Hippocampal formation (tissue), 2 donors: Measurements from ENCODE around the gene PFKFB2.

Experiments
- DNase-seq, 2 donors: peaks; one replicate each; lab custom pipeline; 2025; lab: John Stamatoyannopoulos, UW

The PFKFB2 gene

DNA sequence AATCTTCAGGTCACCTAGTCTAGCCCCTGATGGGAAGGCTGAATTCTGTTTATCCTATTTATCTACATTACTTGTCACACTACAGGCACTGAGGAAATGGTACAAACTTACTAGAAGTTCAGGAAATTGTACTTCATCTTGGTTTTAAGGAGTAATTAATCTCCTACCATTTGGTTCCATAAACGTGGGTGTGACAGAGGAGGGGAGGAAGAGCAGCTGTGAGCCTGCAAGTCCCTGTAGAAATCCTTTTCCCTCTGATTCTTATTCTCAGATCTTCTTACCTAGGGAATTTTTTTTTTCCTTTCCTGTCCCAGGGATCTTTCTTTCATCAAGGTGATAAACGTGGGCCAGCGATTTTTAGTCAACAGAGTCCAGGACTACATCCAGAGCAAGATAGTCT lies 14.1 kb downstream of the PFKFB2 start:
- no peak for DNase-seq

DNA sequence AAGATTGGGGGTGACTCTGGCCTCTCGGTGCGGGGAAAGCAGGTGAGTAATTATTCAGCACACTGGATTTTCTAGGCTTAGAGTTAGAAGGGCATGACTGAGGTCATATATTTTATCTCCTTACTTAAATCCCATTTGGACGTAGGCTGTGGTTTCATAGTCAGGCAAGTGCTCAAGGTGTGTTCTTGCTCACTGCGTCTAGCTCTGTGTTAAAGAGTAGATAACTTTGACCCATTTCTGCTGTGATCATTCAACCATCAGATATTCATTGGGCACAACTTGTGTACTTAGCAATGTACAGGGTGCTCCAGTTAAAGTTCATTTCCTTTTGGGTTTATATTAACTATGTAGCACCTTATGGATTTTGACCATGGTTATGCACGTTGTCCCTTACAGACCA lies 14.6 kb downstream of the PFKFB2 start:
- no peak for DNase-seq

DNA sequence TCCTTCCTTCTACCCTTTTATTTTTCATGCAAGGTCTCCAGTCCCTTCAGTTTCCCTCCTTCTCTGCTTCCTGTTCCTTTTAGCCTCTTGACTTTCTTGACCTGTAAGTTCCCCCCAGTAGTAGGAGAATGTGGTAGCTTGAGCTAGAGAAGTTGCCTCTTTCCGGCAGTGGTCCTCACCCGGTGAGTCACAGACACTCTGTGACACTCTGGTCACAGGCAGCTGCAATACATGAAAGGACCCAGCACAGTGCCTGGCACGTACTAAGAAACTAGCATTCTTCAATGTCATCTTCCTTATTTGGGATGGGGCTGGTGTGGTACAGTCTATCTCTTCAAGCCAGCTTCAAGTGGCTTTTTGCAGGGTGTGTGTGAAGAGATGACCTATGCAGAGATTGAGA lies 16.0 kb downstream of the PFKFB2 start:
- DNase-seq = no peak

DNA sequence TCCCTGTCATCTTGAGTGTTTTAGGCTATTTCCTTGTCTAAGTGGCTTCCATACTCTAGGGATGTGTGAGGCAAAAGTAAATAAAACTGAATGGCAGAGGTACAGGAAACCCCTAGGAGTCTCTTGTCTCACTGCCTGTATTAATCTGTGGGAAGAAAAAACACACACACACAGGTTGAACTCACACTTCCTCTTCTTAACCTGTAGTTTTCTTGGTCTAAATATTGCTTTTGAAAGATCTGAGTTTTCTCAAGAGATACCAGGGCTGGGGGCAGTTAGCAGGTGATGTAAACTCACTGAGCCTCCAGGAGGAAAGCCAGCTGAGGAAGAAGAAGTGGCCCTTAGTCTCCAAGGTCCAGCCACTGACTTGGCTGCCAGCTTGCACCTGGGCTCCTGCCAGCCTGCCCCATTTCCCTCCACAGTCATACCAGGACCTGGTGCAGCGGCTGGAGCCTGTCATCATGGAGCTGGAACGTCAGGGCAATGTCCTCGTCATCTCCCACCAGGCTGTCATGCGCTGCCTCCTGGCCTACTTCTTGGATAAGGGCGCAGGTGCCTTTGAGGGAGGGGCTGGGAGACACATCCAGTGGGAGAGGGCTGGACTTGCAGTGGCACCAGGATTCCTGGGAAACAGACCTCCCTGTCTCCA lies 16.9 kb downstream of the PFKFB2 start:
- DNase-seq = no peak

DNA sequence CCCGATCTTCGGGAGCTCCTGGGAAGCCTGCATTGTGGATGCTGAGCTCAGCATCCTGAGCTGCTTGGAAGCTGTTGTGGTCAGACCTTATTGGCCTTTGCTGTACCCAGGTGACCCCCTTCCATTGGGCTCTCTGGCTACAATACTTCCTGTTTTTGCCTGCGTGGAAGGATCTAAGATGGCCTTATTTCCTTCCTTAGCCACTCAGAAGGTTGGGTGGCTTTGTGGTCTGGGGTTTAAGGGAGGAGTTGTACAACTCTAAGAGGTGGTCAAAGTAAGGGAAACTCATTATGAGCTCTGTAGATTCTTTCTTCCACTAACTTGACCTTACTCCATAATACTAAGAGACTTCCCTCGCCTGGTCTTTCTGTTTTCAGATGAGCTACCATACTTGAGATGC lies 17.7 kb downstream of the PFKFB2 start:
- no peak for DNase-seq

DNA sequence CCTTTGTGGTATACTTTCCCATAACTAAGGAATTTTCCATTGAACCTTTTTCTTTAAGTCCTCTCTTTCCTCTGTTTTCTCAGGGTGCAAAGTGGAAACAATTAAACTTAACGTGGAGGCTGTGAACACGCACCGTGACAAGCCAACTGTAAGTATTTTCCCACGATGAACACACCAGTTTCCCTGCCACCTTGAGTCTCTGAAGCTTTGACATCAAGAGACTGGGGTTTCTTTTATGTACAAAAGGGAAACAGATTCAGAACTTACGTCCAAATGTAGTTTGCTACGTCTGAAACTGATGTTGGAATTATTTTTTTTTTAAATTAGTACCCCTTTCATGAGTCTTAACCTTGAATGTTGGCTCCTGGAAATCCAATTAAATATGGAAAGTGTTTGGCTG lies 18.4 kb downstream of the PFKFB2 start:
- DNase-seq = no peak

DNA sequence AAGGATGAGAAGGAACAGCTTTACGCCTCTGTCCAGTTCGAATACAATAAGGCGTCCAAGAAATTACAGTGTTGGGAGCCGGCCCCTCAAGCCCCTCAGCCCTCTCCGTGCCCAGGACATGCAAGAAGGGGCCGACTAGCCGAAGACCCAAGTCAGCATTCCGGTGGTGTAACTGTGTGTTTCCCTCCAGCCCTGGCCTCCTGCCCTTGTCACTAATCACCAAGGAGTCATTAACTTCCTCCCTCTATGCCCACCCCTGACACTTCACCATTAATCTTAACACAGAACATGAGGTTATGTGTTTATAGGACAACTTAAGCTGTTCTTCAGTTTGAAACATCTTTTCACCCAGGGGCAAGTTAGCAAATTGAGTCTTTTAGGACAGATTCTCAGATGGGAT lies 19.2 kb downstream of the PFKFB2 start:
- no peak for DNase-seq

DNA sequence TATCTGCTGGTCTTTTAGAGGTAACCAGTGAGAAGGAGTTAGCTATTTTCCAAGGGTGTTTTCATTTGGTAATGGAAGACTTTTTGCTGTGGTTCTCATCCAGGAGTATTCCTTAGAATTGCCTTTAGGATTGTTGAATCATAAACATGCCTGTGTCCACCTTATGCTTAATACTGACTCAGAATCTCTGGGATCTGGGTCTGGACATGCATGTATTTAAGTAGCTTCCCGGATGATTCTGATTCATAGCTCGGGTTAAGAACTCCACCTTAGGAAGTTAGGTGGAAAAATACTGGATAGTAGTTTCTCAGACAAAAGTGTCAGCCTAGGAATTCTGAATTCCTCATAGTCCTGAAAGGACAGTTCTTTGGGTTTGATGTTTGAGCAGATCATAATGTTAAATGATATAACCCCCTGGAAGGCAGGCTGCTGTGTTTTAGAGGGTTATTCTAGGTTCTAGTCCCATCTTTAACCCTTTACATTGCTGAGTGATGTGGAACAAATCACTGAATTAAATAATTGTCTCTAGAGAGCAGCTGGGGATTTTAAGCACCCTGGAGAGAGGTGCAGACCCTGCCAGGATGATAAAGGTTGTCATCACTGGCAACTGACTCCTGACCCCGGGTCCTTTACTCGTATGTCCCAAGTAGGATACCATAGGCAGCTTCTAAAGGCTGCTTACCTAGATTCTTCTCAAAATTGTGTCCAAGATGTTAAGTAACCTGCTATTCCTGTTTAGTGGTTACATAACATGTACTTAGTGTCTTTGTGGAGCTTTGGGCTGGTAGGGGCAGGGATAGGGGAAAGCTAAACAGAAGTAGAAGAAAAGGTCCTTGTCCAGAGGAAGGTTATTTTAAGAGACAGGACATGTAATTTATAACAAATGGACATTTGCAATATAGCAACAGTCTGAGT lies 21.1 kb downstream of the PFKFB2 start:
- DNase-seq = no peak

DNA sequence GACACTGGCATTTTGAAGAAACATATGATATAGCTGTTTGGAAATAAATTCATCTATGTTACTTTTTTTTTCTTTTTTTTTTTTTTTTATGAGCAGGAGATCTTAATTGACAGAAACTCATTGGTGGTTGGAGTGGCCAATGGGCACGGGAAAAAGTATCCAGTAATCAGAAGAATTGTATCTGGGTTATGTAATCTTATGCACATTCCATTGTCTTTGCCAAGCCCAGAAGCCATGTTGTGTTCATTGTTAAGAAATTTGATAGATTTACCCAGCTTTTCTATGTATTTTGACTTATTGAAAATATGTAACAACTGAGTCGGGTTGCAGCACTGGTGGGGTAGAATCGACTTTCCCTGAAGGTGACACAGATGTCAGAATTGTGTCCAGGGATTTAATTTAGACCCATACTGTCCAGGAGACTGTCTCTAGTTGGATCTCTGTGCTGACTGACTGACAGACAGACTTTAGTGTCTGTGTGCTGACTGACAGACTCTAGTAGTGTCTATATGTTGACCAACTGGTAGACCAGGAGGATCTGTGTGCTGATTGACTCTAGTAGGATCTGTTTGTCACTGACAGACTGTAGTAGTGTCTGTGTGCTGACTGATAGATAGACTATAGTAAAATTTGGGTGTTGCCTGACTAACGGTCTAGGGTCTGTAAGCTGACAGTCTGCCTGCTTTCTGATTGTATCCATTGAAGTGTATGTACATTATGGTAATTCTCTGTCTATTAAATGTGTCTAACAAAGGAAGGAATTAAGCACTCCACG lies 23.3 kb downstream of the PFKFB2 start:
- DNase-seq = no peak

DNA sequence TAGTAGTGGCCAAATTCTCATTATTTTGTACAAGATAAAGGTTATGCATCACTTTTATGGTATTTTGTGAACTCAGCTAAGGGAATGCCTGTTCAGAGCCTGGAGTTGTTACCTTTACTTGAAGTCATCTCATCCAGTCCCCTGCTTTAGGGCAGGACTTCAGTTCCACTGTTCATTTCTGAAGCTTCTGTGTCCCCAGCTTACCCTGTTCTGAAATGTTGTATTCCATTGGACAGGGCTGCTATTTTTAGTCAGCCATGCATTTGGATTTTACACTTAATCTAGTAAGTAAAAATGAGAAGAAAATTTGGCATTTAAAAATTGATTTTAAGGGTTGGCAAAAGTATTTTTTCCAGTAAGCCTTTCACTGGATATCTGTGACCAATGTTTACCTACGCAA lies 23.9 kb downstream of the PFKFB2 start:
- DNase-seq = no peak

DNA sequence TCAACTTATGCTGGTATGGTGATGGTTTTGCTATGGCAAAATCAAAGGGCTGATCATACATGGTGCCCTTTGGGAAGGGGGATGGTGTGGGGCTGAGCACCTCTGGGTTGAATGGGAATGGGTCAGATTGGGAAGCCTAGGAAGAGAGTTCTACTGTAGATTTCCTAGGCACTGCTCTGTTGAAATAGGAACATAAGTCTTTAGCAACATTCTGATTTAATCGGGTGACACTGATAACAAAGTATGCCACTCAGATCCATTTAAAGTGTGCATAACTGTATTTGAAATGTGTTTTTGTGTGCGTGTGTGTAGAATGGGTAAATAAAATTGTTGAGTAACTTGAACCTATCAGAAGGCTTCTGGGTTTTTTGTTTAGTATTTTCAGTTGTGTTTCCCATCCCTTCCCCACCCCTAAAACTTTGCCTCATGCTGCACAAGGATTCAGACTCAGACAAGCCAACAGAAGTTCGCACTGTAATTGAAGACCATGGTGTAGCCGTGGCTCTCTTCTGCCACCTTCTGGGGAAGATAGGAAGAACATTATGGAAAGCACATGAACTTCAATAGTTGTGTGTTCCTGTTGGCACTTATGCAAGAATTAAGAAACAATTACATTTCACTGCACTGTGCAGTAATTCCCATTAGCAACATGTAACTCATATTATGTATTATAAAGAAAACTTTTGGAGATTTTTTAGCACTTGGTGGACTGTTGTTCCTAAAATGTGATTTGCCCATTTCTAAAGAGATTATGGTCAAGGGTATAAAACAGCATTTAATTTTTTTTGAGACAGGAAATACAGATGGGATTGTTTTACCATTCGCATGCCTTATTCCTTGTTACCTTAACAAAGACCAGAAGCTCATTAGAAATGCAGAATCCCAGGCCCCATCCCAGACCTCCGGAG lies 24.6 kb downstream of the PFKFB2 start:
- peak; percentile 55 to 69 for DNase-seq

DNA sequence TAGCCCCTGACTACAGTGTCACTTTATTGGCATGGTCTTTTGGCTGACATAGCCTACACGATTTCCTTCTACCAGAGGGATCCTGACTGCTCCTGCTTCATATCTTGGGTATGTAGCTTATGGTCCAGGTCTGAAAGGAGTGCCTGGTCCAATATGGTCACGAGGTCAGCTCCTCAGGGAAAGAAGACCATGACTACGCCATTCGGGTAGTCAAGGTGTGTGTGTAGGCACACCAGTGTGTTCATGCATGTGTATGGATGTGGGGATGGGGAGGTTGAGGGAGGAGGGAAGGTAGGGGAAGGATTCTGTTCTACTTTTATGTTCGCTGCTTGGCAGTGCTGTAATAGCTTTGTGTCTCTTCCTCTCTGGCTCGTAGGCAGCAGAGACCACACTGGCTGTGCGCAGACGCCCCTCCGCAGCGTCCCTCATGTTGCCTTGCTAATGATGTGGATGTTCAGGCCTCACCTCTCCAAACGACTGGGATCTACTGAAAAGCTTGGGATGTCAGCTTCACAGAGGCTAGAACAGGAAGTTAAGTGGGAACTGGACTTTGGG lies 25.6 kb downstream of the PFKFB2 start:
- DNase-seq = no peak

DNA sequence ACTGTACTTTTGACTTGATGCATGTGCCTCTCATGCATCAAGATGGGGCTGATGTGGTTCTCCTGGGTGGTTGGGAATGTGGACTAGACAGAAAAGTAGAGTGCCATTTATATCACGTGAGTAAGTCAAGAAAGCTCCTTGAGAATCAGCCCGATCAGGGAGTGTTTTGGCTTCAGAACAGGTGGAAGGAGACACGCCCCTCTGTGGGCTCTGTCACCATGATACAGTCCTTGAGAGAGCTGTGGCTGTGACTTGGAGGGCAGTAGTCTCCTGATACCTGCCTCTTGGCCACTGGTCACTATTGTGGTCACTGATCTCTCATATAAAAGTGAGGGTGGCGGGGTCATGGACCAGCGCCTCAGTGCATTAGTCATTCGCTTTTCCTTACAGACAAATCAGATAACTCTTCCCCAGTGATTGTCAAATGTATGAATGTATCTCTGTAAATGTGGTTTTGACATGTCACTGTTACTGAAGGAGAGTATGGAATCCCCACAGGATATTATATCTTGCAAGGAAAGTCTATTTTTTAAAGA lies 26.7 kb downstream of the PFKFB2 start:
- no peak for DNase-seq

DNA sequence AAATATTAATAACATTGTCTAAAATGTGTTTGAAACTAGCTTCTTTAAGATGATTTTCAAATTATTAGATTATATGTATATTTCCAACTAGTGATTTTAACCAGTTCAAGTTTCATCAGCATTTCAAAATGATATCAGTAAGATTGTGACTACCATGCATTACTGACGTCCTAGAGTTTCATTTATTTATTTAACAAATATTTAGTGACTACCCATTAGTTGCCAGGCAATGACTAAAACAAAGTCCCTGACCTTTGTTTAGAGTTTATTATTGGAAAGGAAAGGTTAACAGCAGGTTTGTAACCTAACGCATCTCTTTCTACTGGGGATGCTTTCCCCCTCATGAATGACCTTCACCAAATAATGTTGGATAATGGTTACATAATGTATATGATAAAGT lies 28.0 kb downstream of the PFKFB2 start:
- no peak for DNase-seq

DNA sequence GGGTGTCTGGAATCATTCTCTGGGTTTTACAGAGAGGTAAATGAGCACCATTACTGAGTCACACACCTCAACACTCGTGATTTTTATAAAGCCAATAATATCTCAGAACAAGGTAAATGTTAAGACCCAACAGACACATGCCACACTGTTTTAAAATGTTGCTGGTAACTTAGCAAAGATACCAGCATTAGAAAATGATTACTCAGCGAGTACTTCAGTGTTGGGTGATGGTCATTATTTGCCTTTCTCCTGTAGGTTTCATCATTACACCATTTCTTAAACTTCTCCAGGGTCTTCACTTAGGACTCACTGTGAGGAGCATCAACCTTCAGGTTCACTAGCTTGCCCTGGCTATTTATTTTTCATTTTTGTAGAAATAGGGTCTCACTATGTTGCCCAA lies 28.7 kb downstream of the PFKFB2 start:
- no peak for DNase-seq

DNA sequence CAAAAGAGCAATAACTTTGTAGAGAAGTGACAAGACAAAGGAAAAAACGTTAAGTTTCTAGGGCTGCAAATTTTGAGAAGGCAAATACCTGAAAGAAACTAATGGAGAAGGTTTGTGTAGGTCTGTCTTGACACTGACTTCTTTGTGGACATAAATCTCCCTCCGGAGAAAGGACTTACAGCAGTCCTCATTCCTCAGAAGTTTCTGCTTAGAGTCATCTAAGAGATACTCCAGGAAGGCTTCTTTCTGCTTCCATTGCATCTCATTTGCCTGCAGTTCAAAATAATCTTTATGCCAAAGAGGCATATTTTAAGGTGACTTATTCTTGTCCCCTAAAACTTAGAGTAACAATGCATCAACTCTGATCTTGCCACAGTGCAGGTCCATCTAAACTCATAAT lies 31.2 kb downstream of the PFKFB2 start:
- DNase-seq = no peak

DNA sequence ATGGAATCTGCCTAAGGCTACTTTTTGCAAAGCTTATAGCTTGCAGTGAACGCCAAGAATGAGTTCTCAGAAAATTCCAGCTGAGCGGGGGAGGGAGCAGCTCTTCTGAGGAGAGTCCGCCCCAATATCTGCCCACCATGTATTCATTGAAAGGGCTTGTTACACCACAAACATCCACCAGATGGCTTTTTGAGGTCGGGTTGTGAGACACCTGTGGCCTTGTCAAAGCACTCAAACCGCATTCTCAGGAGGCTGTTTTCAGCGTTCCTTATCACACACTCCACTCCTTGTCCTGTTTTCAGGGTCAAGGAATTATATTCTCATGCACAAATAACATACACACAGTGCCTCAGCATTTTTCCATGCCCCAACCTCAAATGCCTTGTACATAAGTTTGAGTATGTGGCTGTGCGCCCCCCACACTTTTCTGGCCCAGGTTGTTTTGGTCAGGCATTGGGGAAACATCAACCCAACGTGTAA lies 31.7 kb downstream of the PFKFB2 start:
- no peak for DNase-seq

DNA sequence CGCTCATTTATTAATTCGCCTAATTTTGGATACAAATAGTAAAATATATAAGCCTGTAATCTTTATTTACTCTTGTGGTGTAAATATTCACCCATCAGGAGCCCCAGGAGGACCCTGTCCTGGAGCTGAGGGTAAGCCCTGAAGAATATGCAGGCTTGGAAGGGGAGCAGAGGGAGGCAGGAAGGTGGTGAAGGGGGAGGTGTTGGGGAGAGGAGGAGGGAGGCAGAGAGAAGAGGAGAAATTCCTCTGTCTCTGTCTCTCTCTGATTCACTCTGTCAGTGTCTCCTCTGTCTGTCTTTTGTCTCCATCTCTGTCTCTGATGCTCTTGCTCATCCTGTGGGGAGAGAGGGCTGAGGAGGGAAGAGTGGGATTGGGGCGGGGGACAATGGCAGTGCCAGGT lies 32.8 kb downstream of the PFKFB2 start:
- DNase-seq = no peak

DNA sequence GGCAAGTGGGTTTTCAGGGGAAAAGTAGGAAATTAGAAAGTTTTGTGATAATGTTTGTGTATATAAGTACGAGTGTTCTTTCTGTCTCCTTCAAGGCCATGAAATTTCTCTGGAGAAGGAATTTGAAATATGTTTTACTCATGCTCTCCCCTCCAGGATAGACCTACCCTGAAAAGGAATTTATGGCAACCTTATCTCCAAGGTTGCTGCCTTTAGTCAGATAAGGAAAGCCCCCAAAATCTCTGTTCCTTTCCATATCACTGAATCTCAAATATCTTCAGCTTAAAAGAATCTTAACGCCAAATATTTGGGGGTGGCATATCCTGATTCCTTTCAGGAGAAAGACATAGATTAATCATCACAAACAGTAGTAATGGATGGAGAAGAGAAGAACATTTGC lies 35.1 kb downstream of the PFKFB2 start:
- DNase-seq = no peak

DNA sequence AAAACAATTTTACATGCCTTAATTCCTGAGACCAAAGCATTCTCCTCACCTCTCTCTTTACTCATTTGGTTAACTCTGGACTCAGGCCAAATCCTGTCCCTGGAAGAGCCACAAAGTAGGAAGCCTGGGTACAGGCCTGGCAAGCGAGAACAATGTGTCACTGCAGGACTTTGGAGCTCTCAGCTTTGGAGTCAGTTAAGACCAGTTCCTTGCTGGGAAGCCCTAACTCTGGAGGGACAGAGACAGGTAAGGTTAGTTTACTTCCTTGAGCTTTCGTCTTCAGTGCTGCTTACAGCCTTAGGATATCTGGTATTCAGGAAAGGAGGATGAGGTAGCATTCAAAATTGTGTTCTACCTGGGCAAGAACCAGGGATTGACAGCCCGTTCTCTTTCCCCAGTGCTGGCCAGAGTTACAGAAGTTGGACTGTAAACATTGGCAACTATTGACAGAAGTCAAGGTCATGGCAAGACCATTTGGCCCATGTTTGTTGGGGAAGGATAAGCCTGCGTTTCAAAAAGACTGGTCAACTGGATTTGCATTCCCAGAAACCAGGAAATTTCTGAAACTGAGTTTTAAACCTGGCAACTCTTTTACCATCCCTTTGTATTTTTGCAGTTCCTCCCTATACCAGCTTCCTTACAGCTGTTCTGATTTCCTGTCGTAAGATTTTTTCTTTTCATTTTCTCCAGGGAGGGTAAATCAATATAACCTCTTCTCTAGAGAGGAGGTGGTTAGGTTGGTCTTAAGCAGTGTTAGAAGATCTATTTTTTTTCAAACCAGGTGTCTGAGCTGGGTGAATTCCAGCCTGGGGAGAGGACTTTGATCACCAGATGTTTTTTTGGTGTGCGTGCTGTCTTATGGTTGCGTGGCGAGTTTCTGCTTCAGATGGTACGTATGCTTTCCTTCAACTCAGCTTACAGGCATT lies 35.9 kb downstream of the PFKFB2 start, which contains the start of gene C4BPB:
TSS of gene C4BPB (plus strand) at position 160 of the 926 bp plus-strand sequence. CDS start at position 832, 672 bp downstream.
- DNase-seq = no peak
